HEK293T (cell line): Measurements from ENCODE around the gene RBBP8.

Experiments used
- ELF4 ChIP-seq: fragments of 450-650 bp; IDR thresholded peaks from 2 replicates; pipeline ENCODE4 v1.6.1; 2017; ENCODE audit warnings: antibody characterized with exemption
- SP1 ChIP-seq: fragments of 450-650 bp; IDR thresholded peaks from 2 replicates; pipeline ENCODE4 v1.6.1; 2017

- no peak for TF ChIP-seq SP1
- no peak for TF ChIP-seq ELF4
Observed at GRCh38 chr18:22914633-22915032, 18.5 kb upstream of the RBBP8 start.
